HTR-8/SVneo (cell line): Measurements from ENCODE around the gene GRPR.
"Not testable (repeated sequence)": the region's sequence is repeated elsewhere in the genome, so short reads cannot be mapped to it uniquely, and the experiment has no call there.

ENCODE experiments used
- DNase-seq: peaks from one replicate; pipeline ENCODE4 v3.0.0; 2011; ENCODE audit warnings: low spot score, mixed read lengths; ENCODE audit not compliant: insufficient read length
- FAIRE-seq: peaks from 2 replicates; lab custom pipeline; 2011; peaks lifted over from hg19 to GRCh38; lab: Jason Lieb, UNC

The GRPR gene

GRCh38 chrX:16136080-16136479 lies 12.7 kb downstream of the GRPR start:
- no peak for FAIRE-seq

GRCh38 chrX:16137416-16138107 lies 14.2 kb downstream of the GRPR start:
- no peak for DNase-seq
- FAIRE-seq = no peak

More at GRCh38 chrX:16136080-16136479, 12.7 kb downstream of the GRPR start:
- no peak for DNase-seq

DNA sequence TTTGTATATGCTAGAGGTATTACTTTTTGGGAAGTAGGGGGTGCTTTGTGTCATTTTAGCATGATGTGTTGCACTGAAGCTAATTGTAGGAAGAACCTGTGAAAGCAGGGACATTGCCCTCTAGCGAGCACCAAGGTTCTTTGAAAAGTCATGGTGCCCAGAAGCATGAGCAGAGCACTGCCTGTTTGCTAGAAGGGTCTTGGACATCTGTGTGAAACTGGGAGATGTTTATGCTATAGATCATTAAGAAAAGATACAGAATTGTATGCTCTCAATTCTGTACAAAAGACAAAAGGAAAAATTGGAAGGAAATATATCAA lies 14.7 kb downstream of the GRPR start:
- FAIRE-seq (no peak), DNase-seq (no peak)

DNA sequence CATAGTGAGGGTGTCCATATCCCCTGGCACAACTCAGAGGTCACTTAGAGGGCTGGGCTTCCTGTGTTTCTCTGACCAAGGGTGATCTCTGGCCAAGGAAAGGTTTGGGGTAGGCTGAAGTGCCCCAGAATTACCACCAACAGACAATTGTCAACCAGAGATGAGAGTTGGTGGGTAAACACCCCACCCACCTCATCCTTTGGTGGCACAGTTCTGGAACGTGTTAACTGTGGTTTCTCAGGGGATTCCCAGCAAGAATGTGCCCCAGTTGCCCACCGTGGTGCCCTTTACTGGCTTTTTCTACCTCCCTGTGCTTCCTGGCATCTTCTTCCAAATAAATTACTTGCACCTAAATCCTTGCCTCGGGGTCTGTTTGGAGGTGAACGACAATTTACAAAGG lies 17.1 kb downstream of the GRPR start:
- DNase-seq (no peak), FAIRE-seq (no peak)

DNA sequence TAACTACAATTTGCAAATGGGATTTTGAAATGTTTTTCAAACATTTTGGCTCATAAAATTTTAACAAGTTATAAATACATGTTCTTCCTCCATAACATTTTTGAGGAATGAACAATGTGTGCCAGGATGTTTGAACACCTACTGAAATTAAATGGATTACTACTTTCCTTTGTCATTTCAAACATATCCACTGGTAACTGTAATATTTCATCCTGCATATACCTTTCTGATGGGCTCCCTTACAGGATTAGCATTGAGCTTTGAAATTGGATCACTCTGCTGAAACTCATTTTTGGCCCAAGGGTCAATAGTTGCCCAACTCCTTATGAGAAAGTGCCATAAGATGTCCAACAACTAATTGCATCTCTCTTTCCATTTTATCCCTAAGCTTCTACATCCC lies 17.6 kb downstream of the GRPR start:
- FAIRE-seq (no peak), DNase-seq (no peak)

DNA sequence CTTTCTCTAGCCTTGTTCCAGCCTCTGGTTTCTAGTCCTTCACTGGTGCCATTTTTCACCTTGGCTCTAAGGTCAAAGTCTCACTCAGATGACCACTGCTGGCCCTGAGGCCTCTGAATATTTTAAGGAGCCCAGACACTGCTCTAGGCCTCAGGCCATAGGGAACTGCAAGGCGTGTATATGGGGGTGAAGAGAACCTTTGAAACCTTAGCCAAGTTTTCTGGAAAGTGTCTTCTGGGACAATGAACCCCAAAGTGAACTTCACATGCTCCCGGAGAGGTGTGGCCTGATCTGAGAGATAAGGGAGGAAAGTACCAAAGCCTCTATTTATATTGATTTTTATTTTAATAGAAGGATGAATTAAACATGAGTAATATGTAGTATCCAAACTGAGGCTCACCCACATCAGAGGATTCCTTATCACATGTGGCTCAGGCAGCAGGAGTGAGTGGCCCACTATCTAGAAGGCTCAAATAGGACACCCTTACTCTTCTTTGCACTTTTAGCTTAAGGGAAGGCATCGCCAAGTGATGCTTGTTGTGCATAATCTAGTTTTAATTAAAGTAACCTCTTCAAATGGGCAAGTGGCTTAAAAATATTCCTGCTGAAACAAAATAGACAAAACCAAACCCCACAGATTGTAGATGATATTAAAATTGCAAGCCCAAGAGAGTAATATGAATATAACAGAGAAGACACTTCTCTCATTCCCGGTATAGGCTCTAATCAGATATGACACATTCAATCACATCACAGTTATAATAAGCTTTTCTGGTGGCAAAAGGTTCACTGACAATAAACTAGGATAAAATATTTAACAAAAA lies 18.3 kb downstream of the GRPR start:
- DNase-seq = no peak
- no peak for FAIRE-seq

DNA sequence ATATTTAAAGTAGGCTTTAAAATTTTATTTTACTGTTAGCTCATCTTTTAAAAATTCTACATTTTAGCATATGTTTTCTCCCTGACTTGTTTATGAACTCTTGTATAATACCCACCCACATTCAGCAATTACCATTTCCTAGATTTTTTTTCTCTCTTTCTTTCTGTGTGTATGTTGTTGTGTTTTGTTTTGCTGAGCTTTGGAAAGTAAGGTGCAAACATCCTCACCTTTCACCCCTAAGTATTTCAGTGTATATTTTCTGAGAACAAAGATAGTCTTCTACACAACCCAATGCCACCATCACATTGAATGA lies 18.8 kb downstream of the GRPR start:
- FAIRE-seq = no peak

GRCh38 chrX:16143968-16144367 lies 20.6 kb downstream of the GRPR start:
- no peak for FAIRE-seq
- DNase-seq = no peak

More for the DNA sequence above, 18.8 kb downstream of the GRPR start:
- DNase-seq = no peak

DNA sequence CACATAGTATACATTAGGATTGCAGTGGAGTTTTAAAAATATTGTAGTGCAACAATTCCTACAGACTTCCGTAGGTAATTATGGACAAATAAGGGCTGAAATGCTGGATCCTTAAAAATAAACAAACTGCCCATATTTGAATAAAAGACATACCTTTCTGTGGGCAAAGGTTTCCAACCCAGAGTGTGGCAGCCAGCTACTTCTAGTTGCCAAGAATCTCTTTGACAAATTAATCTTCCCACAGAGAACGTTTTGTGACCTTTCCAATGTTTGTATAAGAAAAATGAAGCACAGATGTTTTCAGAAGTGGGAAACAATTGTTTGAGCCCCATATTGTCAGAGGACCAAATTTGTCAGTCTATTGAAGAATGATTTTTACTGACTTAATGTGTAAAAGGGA lies 21.1 kb downstream of the GRPR start:
- DNase-seq (no peak), FAIRE-seq (no peak)

GRCh38 chrX:16145093-16145492 lies 21.7 kb downstream of the GRPR start:
- FAIRE-seq, DNase-seq: not testable (repeated sequence)

DNA sequence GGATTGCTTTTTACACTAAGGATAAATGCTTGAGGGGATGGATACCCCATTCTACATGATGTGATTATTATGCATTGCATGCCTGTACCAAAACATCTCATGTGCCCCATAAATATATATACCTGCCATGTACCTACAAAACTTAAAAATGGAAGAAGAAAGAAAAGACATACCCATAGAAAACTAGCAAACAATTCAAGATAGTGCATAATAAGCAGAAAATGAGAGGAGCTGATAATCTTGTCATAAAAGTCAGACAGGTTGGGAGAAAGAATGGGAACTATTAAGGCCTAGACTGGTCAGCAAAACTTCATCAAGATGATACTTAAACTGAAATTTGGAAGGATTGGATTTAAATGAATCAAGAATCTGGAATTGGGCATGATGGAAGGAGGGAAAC lies 22.3 kb downstream of the GRPR start:
- DNase-seq (no peak), FAIRE-seq (no peak)

DNA sequence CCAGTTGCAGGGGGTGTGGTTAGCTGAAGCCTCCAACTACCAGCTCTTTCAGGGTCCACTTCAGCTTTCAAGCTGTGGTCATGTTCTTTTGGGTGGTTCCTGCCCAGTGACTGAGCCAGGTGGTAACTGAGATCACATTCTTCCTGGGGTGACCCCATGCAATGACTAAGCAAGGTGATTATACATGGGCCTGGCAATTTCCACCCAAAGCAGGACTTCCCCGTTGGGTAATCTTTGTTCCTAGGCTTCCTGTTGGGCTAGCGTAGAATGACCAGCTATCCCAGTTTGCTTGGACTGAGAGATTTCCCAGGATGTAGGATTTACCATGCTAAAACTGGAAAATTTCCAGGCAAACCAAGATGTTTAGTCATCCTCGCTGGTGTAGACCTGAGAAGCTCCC lies 25.5 kb downstream of the GRPR start:
- DNase-seq = no peak
- FAIRE-seq = no peak

GRCh38 chrX:16155581-16156096 lies 32.3 kb downstream of the GRPR start:
- DNase-seq (no peak), FAIRE-seq (no peak)

DNA sequence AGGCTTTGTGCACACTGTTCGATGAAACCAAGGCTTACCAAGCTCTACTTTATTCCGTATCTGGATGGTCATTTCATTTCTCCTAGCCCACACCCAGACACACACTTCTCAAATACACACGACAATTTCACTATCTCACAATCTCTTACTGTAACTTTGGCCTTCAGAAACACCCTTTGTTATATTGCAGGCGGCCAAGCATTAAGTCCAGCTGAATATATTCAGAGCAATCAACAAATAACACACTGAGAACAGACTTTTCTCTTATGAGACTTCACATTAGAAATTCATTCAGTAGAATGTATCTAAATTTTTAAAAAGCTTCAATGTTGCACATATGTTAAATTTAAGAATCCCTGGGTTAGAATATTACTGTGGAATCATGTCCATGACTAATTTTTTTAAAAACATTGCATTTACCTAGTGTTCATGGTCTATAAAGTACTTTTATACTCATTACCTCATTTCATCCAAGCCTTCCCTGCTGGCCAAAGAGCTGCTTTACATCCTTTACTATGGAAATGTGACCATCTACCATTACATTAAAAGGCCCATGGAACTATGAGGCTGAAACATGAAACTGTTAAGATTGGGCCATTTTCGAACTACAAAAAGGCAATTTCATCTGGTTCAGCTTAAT lies 33.4 kb downstream of the GRPR start:
- no peak for DNase-seq
- no peak for FAIRE-seq

DNA sequence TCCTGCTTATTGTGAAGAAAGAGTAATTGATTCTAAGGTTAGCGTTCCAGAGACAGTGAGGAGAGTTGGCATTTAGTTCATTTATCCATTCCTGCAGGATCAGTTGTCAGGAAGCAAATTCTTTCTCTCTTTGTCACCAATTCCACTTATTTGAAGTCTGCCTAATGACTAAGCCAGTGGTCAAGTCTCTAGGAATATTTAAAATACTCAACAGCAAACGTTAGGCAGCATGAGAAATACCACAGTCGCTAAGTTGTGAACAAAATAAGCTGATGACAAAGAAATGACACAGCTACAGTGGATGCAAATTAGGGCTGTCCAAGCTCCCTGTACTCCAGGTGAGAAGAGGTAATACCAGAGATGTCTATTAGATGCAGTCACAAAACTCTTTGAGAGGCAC lies 37.4 kb downstream of the GRPR start:
- FAIRE-seq (peak; percentile 84), DNase-seq (peak; percentile 85)

GRCh38 chrX:16161173-16161572 lies 37.8 kb downstream of the GRPR start:
- DNase-seq, FAIRE-seq: not testable (repeated sequence)

DNA sequence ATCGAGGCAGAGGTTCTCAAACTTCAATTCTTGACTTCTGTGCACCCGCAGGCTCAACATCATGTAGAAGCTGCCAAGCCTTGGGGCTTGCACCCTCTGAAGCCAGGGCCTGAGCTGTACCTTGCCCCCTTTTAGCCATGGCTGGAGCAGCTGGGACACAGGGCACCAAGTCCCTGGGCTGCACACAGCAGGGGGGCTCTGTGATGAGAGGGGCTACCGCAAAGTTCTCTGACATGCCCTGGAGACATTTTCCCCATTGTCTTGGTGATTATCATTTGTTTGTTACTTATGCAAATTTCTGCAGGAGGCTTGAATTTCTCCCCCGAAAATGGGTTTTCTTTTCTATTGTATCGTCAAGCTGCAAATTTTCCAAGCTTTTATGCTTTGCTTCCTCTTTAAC lies 39.0 kb downstream of the GRPR start:
- DNase-seq = no peak
- FAIRE-seq = no peak

DNA sequence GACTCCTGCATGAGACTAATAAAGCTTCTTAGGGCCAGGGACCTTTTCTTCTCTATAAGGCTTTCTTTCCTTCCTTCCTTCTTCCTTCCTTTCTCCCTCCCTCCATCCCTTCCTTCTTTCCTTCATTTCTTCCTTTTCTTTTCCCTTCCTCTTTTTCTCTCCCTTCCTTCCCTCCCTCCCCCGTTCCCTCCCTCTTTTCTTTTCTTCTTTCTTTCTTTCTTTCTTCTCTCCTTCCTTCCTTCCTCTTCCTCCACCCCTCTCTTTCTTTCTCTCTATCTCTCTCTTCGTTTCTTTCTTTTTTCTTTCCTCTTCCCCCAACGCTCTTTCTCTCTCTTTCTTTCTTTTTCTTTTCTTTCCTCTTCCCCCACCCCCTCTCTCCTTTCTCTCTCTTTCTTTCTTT lies 41.4 kb downstream of the GRPR start:
- no peak for DNase-seq
- no peak for FAIRE-seq

GRCh38 chrX:16167181-16167580 lies 43.8 kb downstream of the GRPR start, which contains the start of gene MAGEB17:
Gene MAGEB17 (plus strand): TSS chrX:16167481. CDS start chrX:16170383, 2,902 bp downstream.
- FAIRE-seq = no peak
- DNase-seq = no peak

DNA sequence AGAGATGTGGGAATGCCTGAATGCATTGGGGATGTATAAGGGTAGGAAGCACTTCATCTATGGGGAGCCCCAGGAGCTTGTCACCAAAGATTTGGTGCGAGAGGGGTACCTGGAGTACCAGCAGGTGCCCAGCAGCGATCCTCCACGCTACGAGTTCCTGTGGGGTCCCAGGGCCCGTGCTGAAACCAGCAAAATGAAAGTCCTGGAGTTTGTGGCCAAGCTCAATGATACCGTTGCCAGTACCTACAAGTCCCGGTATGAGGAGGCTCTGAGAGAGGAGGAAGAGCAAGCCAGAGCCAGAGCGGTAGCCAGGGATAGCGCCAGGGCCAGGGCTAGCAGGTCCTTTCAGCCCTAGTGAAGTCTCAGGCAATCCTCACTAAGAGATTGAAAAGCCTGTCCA lies 47.7 kb downstream of the GRPR start:
- FAIRE-seq (no peak), DNase-seq (no peak)

- no peak for DNase-seq
- no peak for FAIRE-seq
These were observed 48.6 kb downstream of the GRPR start for GRCh38 chrX:16171944-16172343.
